Lower leg skin (tissue), 4 donors: Measurements from ENCODE around the gene RAP1A. TPM values are rescaled to one million over a fixed set of nuclear protein-coding genes. Genes with fewer than 3 reads are reported as not detected.
"Not testable (repeated sequence)": the region's sequence is repeated elsewhere in the genome, so short reads cannot be mapped to it uniquely, and the experiment has no call there.

ENCODE experiments used
- DNase-seq, 2 donors: peaks; one replicate each; pipeline ENCODE4 v3.0.0-alpha.2; 2019; ENCODE audit warnings: low spot score in 2 of 2
- H3K4me3 ChIP-seq: fragments of 200-600 bp; sonication (generic); 2 replicates; pipeline ENCODE4 v1.5.1; 2017; ENCODE audit warnings: mild to moderate bottlenecking, low read depth; ENCODE audit not compliant: poor library complexity, severe bottlenecking
- POLR2A ChIP-seq, 2 donors: fragments of 450-650 bp; IDR thresholded peaks; one replicate each; pipeline ENCODE4 v1.6.1; 2016 to 2017; ENCODE audit warnings: antibody characterized with exemption in 2 of 2, mild to moderate bottlenecking in 1 of 2, moderate library complexity in 1 of 2
- WGBS, 2 donors: methylation state at CpG; one replicate each; pipeline ENCODE4 v1.1.5; 2018; 5-methylcytosine and 5-hydroxymethylcytosine counted together
- intact Hi-C: fragments of 100-400 bp; cut with DNase I; formaldehyde crosslinking; loops from one replicate; pipeline ENCODE4 v1.15.0; 2023; ENCODE audit warnings: low total_unique reads
- total RNA-seq, 4 donors: library from RNA; depleted of rRNA; stranded (reverse); fragments of >200 nt; gene quantifications; one replicate each; pipeline ENCODE4 v1.1.0, GENCODE V29; 2016
- TF ChIP-seq, protein P1 (sequence below), 3 donors: fragments of 450-650 bp; IDR thresholded peaks; one replicate each; pipeline ENCODE4 v1.5.1; 2016; ENCODE audit warnings: antibody characterized with exemption in 3 of 3, mild to moderate bottlenecking in 3 of 3, moderate library complexity in 2 of 3

The RAP1A gene
- total RNA-seq, 4 donors from 2014 or later: 25.5 to 33.8 (median 31.0) TPM

DNA sequence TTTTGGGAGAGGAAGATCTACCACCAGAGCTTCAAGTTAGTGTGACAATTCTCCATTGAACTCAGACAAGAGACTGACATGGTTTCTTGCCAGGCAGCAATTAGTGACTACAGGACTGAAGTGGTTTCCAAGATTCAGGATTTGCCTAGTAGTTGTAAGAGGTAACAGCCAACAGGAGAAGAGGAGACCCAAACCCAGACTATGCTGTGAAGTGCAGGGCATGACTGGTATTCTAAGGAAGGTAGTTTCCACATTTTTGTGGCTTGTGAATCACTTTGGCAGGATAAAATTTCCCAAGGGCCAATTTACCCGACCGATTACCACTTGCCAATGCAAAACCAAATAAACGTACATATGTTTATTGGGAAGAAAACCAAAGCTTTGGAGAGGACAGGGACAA is 14.7 kb upstream of the RAP1A start:
- intact Hi-C loops: no loop called here
- H3K4me3 ChIP-seq: no peak overlapping the region
- WGBS, 2 donors: 23 to 31% methylated on average over 3 of the region's 3 CpGs
- DNase-seq: no peak
- TF ChIP-seq POLR2A (IDR thresholded peaks at IDR 0.05): no peak
- TF ChIP-seq, protein P1, sequence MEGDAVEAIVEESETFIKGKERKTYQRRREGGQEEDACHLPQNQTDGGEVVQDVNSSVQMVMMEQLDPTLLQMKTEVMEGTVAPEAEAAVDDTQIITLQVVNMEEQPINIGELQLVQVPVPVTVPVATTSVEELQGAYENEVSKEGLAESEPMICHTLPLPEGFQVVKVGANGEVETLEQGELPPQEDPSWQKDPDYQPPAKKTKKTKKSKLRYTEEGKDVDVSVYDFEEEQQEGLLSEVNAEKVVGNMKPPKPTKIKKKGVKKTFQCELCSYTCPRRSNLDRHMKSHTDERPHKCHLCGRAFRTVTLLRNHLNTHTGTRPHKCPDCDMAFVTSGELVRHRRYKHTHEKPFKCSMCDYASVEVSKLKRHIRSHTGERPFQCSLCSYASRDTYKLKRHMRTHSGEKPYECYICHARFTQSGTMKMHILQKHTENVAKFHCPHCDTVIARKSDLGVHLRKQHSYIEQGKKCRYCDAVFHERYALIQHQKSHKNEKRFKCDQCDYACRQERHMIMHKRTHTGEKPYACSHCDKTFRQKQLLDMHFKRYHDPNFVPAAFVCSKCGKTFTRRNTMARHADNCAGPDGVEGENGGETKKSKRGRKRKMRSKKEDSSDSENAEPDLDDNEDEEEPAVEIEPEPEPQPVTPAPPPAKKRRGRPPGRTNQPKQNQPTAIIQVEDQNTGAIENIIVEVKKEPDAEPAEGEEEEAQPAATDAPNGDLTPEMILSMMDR (IDR thresholded peaks at IDR 0.05): no peak

- TF ChIP-seq, protein P1 (IDR thresholded peaks at IDR 0.05): no peak
- TF ChIP-seq POLR2A (IDR thresholded peaks at IDR 0.05): no peak
- intact Hi-C loops: no loop called here
- no peak overlapping the region for H3K4me3 ChIP-seq
- peak; percentile 44 to 87 for DNase-seq
Measured at GRCh38 chr1:111605576-111605975, 14.0 kb upstream of the RAP1A start.

GRCh38 chr1:111606457-111607215 is 13.0 kb upstream of the RAP1A start:
- intact Hi-C loops: not testable (repeated sequence)
- 55 to 60% methylated on average over 6 to 7 of the region's 8 CpGs for WGBS, 2 donors

GRCh38 chr1:111608528-111608927 is 11.1 kb upstream of the RAP1A start:
- DNase-seq, H3K4me3 ChIP-seq, intact Hi-C loops: not testable (repeated sequence)
- WGBS, 2 donors: 94 to 97% methylated on average over 19 to 23 of the region's 24 CpGs

More at GRCh38 chr1:111606457-111607215, 13.0 kb upstream of the RAP1A start:
- not testable (repeated sequence) for DNase-seq, H3K4me3 ChIP-seq

DNA sequence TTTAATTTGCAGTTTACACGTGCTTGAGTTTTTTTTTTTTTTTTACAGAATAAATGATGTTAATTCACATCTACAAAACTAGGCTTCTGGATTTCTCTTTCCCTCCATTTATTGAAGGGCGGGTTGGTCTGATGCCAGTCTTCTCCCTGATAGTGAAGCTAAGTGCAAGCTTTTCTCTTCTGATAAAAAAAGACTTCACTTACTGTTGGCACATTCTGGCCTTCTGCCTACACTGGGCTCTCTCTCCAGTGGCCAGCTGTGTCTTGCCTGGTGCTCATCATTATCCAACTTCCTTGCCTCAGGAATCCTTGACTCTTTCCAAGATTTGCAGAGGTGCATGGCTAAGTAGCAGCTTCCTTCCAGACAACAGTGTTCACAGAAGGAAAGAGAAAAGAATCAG is 7.6 kb upstream of the RAP1A start:
- intact Hi-C loops: no loop called here
- DNase-seq: no peak
- no peak overlapping the region for H3K4me3 ChIP-seq
- WGBS, 2 donors: 46 to 51% methylated on average over 2 of the region's 2 CpGs
- TF ChIP-seq POLR2A (IDR thresholded peaks at IDR 0.05): no peak
- TF ChIP-seq, protein P1 (IDR thresholded peaks at IDR 0.05): no peak

DNA sequence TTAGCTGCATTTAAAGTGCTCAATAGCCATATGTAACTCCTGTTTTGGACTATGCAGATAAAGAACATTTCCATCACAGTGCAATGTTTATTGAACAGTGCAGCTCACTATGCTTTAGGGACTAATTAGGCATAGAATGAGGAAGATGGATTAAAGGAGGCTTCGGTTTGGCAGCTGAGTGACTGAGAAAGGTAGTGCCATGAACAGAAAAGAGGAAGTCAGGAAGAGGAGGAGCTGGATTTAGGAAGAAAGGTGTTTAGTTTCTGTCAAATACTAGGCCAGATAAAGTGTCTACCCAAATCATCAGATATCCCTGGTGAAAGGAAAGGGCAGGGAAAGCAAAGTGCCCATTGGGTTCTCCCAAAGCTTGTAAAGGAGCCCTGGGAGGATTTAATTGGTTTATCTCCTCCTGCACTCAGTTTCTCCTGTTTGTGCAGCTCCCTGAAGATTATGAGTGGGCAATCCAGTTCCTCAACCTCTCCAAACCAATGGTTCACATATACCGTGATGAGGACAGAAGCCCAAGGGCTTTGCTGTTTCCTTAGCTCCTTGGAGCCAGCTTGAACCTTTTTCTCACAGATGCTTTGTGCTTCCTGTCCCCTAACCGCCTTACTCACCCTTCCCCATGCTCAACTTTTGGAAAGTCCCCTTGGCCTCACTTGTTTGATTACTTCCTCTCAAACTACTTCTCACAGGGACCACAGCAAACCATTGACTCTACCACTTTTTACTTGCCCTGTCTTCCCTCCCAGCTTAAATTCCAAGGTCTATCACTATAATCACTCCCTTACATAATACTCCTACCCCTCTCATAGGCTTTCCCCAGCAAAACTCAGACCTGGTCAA is 3.5 kb upstream of the RAP1A start:
- no peak for TF ChIP-seq POLR2A (IDR thresholded peaks at IDR 0.05)
- TF ChIP-seq, protein P1 (IDR thresholded peaks at IDR 0.05): no peak
- intact Hi-C loops: no loop called here
- 62 to 70% methylated on average over 3 of the region's 3 CpGs for WGBS, 2 donors
- no peak overlapping the region for H3K4me3 ChIP-seq
- DNase-seq: no peak
